Epithelial cell of proximal tubule (primary cell): Measurements from ENCODE around the gene KLHL14. TPM values are rescaled to one million over a fixed set of nuclear protein-coding genes. Genes with fewer than 3 reads are reported as not detected.

ENCODE experiments used
- DNase-seq: peaks from one replicate; pipeline ENCODE4 v3.0.0-alpha.2; 2011; ENCODE audit warnings: low read depth
- H3K4me3 ChIP-seq: 2 replicates; pipeline ENCODE4 v1.5.1; 2011; ENCODE audit warnings: low read depth, mild to moderate bottlenecking, low read length
- total RNA-seq: library from RNA; depleted of rRNA; stranded (reverse); fragments of >200 nt; gene quantifications from 2 replicates; pipeline ENCODE4 v1.2.3, GENCODE V29; 2015
- TF ChIP-seq, protein P1 (sequence below): conservative IDR thresholded peaks from 2 replicates; pipeline ENCODE4 v1.5.1; 2012; ENCODE audit warnings: low read depth, mild to moderate bottlenecking, low read length

The KLHL14 gene
- total RNA-seq, 1 donor from 2014 or later = 2.9 TPM

GRCh38 chr18:32759611-32760167, 13.1 kb downstream of the KLHL14 start:
- no peak for DNase-seq
- TF ChIP-seq, protein P1, sequence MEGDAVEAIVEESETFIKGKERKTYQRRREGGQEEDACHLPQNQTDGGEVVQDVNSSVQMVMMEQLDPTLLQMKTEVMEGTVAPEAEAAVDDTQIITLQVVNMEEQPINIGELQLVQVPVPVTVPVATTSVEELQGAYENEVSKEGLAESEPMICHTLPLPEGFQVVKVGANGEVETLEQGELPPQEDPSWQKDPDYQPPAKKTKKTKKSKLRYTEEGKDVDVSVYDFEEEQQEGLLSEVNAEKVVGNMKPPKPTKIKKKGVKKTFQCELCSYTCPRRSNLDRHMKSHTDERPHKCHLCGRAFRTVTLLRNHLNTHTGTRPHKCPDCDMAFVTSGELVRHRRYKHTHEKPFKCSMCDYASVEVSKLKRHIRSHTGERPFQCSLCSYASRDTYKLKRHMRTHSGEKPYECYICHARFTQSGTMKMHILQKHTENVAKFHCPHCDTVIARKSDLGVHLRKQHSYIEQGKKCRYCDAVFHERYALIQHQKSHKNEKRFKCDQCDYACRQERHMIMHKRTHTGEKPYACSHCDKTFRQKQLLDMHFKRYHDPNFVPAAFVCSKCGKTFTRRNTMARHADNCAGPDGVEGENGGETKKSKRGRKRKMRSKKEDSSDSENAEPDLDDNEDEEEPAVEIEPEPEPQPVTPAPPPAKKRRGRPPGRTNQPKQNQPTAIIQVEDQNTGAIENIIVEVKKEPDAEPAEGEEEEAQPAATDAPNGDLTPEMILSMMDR = no peak
- H3K4me3 ChIP-seq = no peak overlapping the region

- TF ChIP-seq, protein P1 = no peak
- no peak overlapping the region for H3K4me3 ChIP-seq
- DNase-seq = no peak
These were observed 18.1 kb downstream of the KLHL14 start for GRCh38 chr18:32754508-32755263.

DNA sequence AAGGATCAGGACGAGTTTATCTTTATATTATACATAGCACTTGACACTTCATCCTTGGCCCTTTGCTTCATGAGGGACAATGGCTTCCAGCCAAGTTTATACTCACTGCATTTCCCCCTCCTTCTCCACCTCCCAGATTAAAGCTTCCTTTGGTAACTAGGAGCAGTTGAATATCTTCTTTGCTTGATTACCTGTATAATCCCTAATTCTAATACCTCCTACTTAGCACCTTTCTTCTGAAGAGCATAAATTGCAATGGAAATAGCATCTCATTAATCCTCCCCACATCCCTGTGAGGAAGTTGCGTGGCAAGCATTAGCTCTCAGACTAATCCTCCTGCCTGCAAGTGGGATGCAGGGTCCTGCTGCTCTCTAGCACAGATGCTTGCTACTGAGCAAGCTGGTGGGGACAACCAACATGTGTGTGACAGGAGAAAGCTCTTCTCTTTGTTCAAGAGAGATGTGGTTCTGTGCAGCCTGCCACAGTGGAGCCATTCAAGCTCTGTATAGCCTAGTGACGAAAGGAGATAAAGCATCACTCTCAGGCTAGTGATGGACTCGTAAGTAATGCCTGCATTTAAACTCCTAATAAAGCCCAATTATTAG, 19.1 kb downstream of the KLHL14 start:
- DNase-seq = no peak
- no peak overlapping the region for H3K4me3 ChIP-seq
- TF ChIP-seq, protein P1 = no peak

DNA sequence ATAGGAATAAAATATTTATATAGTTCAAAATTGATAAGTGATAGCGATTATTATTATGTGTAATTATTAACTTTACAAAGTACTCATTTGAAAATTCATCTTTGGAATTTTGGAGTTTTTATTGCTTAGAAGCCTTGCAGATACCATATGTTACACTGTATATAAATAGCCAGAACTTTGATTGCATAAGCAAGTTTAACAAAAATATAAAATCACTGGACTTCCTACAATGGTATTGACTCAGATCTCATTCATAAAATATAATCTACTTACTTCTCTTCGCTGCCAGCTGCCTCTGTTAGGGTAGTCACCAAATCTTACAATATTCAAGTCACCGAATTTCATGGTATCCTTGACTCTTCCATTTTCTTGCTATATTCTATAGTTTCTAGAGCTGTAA, 22.5 kb downstream of the KLHL14 start:
- TF ChIP-seq, protein P1 = no peak
- H3K4me3 ChIP-seq = no peak overlapping the region
- no peak for DNase-seq

DNA sequence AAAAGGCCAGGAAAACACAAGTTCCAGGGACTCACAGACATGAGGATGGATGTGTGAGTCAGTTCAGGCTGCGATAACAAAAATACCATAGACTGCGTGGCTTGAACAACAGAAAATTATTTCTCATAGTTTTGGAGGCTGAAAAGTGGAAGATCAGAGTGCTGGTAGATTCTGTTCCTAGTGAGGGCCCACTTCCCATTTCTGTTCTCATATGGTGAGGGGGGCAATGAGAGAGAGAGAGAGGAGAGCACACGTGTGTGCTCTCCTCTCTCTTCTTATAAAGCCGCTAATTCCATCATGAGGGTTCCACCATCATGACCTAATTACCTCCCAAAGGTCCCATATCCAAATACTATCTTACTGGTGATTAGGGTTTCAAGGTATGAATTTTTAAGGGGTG, 23.0 kb downstream of the KLHL14 start:
- no peak for DNase-seq
- TF ChIP-seq, protein P1 = no peak
- no peak overlapping the region for H3K4me3 ChIP-seq

DNA sequence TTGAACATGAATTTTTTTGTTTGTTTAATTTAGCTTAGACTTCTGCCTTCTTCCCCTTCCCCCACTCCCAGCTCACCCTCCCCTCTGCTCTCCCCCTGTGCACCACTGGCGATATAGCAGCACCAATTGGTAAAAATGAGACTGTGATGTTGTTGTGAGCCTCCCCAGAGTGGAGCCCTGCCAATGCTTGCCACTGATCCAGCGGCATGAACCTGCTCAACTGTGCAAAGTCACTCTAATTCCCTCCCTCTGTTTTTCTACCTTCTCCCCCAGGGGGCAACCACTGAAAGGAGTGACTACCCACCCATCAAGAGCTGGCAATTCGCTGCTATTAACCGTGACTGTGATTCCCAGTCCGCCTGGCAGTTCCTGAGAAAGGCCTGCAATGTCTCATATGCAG, 30.2 kb downstream of the KLHL14 start:
- H3K4me3 ChIP-seq = no peak overlapping the region
- DNase-seq = no peak
- TF ChIP-seq, protein P1 = peak; percentile 2

GRCh38 chr18:32735781-32736180, 37.0 kb downstream of the KLHL14 start:
- TF ChIP-seq, protein P1 = no peak
- peak; percentile 68 for DNase-seq
- no peak overlapping the region for H3K4me3 ChIP-seq
